Measurements from ENCODE around the gene DCPS. TPM values are rescaled to one million over a fixed set of nuclear protein-coding genes. Genes with fewer than 3 reads are reported as not detected.

Gene DCPS
- total RNA-seq, 1 experiment from 2014 or later = 52.6 TPM

- no peaks in the 10 kb centered on the region for H3K9me3 ChIP-seq (ENCODE audit: low read length)
- no peak overlapping the region for H3K4me2 ChIP-seq (ENCODE audit: low read length)
- intact Hi-C loops (cut with micrococcal nuclease) = no loop called here
- no peak overlapping the region for H2AFZ ChIP-seq (ENCODE audit: low read length)
- H3K36me3 ChIP-seq (ENCODE audit: low read depth, low read length) = peaks cover 19% of the 10 kb centered on the region; the same call in 1 of the 2 replicates
- H4K20me1 ChIP-seq (ENCODE audit: low read length) = no peaks in the 10 kb centered on the region
- ChIA-PET CTCF (no interaction called here), POLR2A (ENCODE audit: unreplicated experiment) (no interaction called here)
- H3K4me3 ChIP-seq (ENCODE audit: low read length) = no peak overlapping the region
- ATAC-seq (no peak), DNase-seq (no peak)
- no peak overlapping the region for H3K9ac ChIP-seq (ENCODE audit: low read length)
- H3F3A ChIP-seq (ENCODE audit: low read length, unreplicated experiment) = no peaks in the 10 kb centered on the region
- H3K27me3 ChIP-seq (ENCODE audit: low read length) = no peaks in the 10 kb centered on the region
- TF ChIP-seq CTCF (conservative IDR thresholded peaks at IDR 0.05; ENCODE audit: low read depth, low read length) = no peak
- no peak for TF ChIP-seq EZH2phosphoT487 (IDR thresholded peaks at IDR 0.05; ENCODE audit: borderline replicate concordance, low read length)
- TF ChIP-seq EZH2 (IDR thresholded peaks at IDR 0.05; ENCODE audit: low read length, unreplicated experiment) = no peak
- H3K27ac ChIP-seq (ENCODE audit: low read length) = no peak overlapping the region
- no TSS peak for BruUV-seq (replicated peaks)
- peaks cover 24% of the 10 kb centered on the region for H3K79me2 ChIP-seq (ENCODE audit: low read length)
- H3K4me1 ChIP-seq (ENCODE audit: insufficient read depth, low read length) = peaks cover 30% of the 10 kb centered on the region; the same call in 1 of the 2 replicates
- H3K9me2 ChIP-seq (replicated peaks; ENCODE audit: low read length) = no peaks in the 10 kb centered on the region
Observed at GRCh38 chr11:126281245-126281644, 22.6 kb upstream of the DCPS start.

DNA sequence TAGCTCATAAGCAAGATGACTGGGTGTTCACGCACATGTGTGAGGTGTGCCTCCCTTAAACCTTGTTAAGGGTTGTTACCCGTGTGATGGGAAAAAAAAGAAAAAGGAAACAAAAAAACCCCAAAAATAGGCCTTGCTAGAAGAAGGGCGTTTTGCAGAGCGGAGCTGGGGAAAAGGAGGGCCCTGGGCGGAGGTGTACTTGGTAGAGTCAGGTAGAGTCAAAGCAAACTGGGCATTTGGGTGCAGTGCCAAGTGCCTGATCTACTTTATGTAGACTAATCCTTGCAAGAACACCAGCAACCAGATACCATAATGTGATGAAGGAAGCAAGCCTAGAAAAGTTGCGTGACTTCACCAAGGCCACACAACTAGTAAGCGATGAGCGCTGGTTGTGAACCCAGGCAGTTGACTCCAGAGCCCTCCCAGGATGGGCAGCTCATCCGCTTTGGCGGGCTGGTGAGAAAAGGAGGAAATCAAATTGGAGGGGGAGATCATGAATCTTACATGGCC, 22.1 kb upstream of the DCPS start:
- BruUV-seq (replicated peaks) = no TSS peak
- intact Hi-C loops (cut with micrococcal nuclease) = loop anchor here (2.0 kb wide), 1 partner anchor 71 kb away; the partner anchor contains the start of genes FAM118B and RPUSD4
- no peaks in the 10 kb centered on the region for H4K20me1 ChIP-seq (ENCODE audit: low read length)
- H3K27me3 ChIP-seq (ENCODE audit: low read length) = no peaks in the 10 kb centered on the region
- ATAC-seq = no peak
- peak overlapping the region; percentile 95 for H3K4me2 ChIP-seq (ENCODE audit: low read length)
- DNase-seq = no peak
- no peak overlapping the region for H3K27ac ChIP-seq (ENCODE audit: low read length)
- peaks cover 30% of the 10 kb centered on the region; the same call in 1 of the 2 replicates for H3K4me1 ChIP-seq (ENCODE audit: insufficient read depth, low read length)
- ChIA-PET CTCF (no interaction called here), POLR2A (ENCODE audit: unreplicated experiment) (no interaction called here)
- TF ChIP-seq EZH2phosphoT487 (IDR thresholded peaks at IDR 0.05; ENCODE audit: borderline replicate concordance, low read length) = no peak
- no peak for TF ChIP-seq CTCF (conservative IDR thresholded peaks at IDR 0.05; ENCODE audit: low read depth, low read length)
- no peak for TF ChIP-seq EZH2 (IDR thresholded peaks at IDR 0.05; ENCODE audit: low read length, unreplicated experiment)
- H3K9me3 ChIP-seq (ENCODE audit: low read length) = no peaks in the 10 kb centered on the region
- no peaks in the 10 kb centered on the region for H3K9me2 ChIP-seq (replicated peaks; ENCODE audit: low read length)
- H3K4me3 ChIP-seq (ENCODE audit: low read length) = peak overlapping the region; percentile 82
- H3K79me2 ChIP-seq (ENCODE audit: low read length) = peaks cover 27% of the 10 kb centered on the region
- peaks cover 18% of the 10 kb centered on the region; the same call in 1 of the 2 replicates for H3K36me3 ChIP-seq (ENCODE audit: low read depth, low read length)
- H3F3A ChIP-seq (ENCODE audit: low read length, unreplicated experiment) = no peaks in the 10 kb centered on the region
- no peak overlapping the region; the same call in 1 of the 2 replicates for H2AFZ ChIP-seq (ENCODE audit: low read length)
- H3K9ac ChIP-seq (ENCODE audit: low read length) = no peak overlapping the region

- H3K4me3 ChIP-seq (ENCODE audit: low read length) = peak overlapping the region; percentile 82
- peak overlapping the region; percentile 95 for H3K4me2 ChIP-seq (ENCODE audit: low read length)
- no peaks in the 10 kb centered on the region for H3F3A ChIP-seq (ENCODE audit: low read length, unreplicated experiment)
- H3K27me3 ChIP-seq (ENCODE audit: low read length) = no peaks in the 10 kb centered on the region
- POLR2A ChIA-PET (ENCODE audit: unreplicated experiment) = interaction anchor here (0.6 kb wide), 1 partner anchor 149 kb away, joined by 6 read pairs; no protein-coding TSS in a partner anchor
- peaks cover 27% of the 10 kb centered on the region for H3K79me2 ChIP-seq (ENCODE audit: low read length)
- peak; percentile 32 for ATAC-seq
- intact Hi-C loops (cut with micrococcal nuclease) = loop anchor here (2.0 kb wide), 1 partner anchor 72 kb away; the partner anchor contains the start of genes FAM118B and RPUSD4
- H3K9ac ChIP-seq (ENCODE audit: low read length) = peak overlapping the region; percentile 78
- CTCF ChIA-PET = interaction anchor here (0.7 kb wide), 1 partner anchor 150 kb away, joined by 3 read pairs; no protein-coding TSS in a partner anchor
- TF ChIP-seq CTCF (conservative IDR thresholded peaks at IDR 0.05; ENCODE audit: low read depth, low read length) = no peak
- TF ChIP-seq EZH2 (IDR thresholded peaks at IDR 0.05; ENCODE audit: low read length, unreplicated experiment) = no peak
- no peak for TF ChIP-seq EZH2phosphoT487 (IDR thresholded peaks at IDR 0.05; ENCODE audit: borderline replicate concordance, low read length)
- H3K9me2 ChIP-seq (replicated peaks; ENCODE audit: low read length) = no peaks in the 10 kb centered on the region
- H3K9me3 ChIP-seq (ENCODE audit: low read length) = no peaks in the 10 kb centered on the region
- H3K4me1 ChIP-seq (ENCODE audit: insufficient read depth, low read length) = peaks cover 30% of the 10 kb centered on the region; the same call in 1 of the 2 replicates
- BruUV-seq (replicated peaks) = TSS peak; percentile 59
- peak; percentile 34 for DNase-seq
- no peaks in the 10 kb centered on the region for H4K20me1 ChIP-seq (ENCODE audit: low read length)
- peak overlapping the region; percentile 89 for H2AFZ ChIP-seq (ENCODE audit: low read length)
- H3K36me3 ChIP-seq (ENCODE audit: low read depth, low read length) = peaks cover 13% of the 10 kb centered on the region; the same call in 1 of the 2 replicates
- H3K27ac ChIP-seq (ENCODE audit: low read length) = peak overlapping the region; percentile 84
Observed at GRCh38 chr11:126282361-126282735, 21.5 kb upstream of the DCPS start.

All from PC-3 (cell line).